ENCODE measurements around the gene DROSHA. TPM values are rescaled to one million over a fixed set of nuclear protein-coding genes. Genes with fewer than 3 reads are reported as not detected.
A peak's percentile ranks its signal among the peaks of the same experiment; 100 is the strongest.

DROSHA gene
- total and polyA plus RNA-seq, 2 of the 8 experiments (the other 6 are each of a cell fraction or from before 2014, with no cell fraction given), result 65.9 to 122 TPM

DNA sequence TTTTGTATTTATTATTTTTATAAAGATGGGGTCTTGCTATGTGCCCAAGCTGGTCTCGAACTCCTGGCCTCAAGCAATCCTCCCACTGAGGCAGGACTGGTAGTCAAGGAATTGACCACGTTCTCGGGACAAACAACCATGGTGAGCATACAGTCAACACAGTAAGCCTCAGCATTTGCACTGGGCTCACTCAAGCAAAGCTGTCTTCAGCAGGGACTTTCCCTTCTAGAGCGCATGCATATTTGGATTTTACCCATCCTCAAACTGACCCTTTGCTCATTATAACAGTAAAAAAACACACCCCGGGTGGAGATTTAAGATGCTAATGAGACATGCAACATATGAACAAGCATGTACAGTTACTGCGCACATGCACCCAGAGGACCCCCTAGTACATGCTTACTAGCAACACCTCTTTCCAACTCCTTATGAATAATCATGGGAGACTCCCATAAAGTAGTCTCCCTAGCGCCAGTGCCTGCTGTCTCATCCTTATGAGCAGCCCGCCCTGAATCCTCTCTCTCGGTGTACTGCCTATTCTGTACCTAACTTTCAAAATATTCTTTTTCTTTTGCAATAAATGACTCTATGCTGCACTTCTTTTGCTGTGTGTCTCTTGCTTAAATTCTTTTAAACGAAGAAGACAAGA is 41.7 kb upstream of the DROSHA start:
- ChIA-PET CTCF (ENCODE audit: partially characterized antibody) (interaction anchor here (0.8 to 2.9 kb wide), 2 partner anchors 235 to 520 kb away, joined by 4 to 10 read pairs; no protein-coding TSS in a partner anchor), POLR2A (ENCODE audit: partially characterized antibody) (no interaction called here)
- H3K79me2 ChIP-seq (ENCODE audit: control insufficient read depth in 1 of 2, insufficient read depth in 2 of 2, low read length in 2 of 2), result no peaks in the 10 kb centered on the region
- DNase-seq (ENCODE audit: low read depth in 1 of 2, low spot score in 2 of 2) (no peak), FAIRE-seq (peak; percentile 66)
- H2BK12ac ChIP-seq (ENCODE audit: low read depth, low read length), result no peak overlapping the region
- no peak overlapping the region for H3K23ac ChIP-seq (ENCODE audit: insufficient read length)
- no peaks in the 10 kb centered on the region for H3K23me2 ChIP-seq (ENCODE audit: low read depth, low read length)
- no peaks in the 10 kb centered on the region for H3K79me1 ChIP-seq (ENCODE audit: low read depth, low read length)
- H3K56ac ChIP-seq (replicated peaks; ENCODE audit: insufficient read length, low read depth, low read length), result no peak overlapping the region
- no peak overlapping the region for H2BK120ac ChIP-seq (replicated peaks; ENCODE audit: low read depth, low read length)
- no peaks in the 10 kb centered on the region for H3K36me3 ChIP-seq (ENCODE audit: control insufficient read depth in 2 of 4, insufficient read depth in 4 of 4, low read length in 3 of 4)
- H3K14ac ChIP-seq (ENCODE audit: insufficient read length), result no peak overlapping the region
- H3K4me1 ChIP-seq (replicated peaks in 1 of 4; ENCODE audit: control insufficient read depth in 3 of 4, insufficient read depth in 4 of 4, low read length in 3 of 4), result no peaks in the 10 kb centered on the region
- H2BK20ac ChIP-seq (ENCODE audit: low read length), result no peak overlapping the region
- no peaks in the 10 kb centered on the region for H3K9me3 ChIP-seq (ENCODE audit: insufficient read depth in 2 of 2, low read depth in 1 of 2, low read length in 1 of 2)
- H3K27ac ChIP-seq (ENCODE audit: low read depth, low read length), result no peak overlapping the region
- no peak overlapping the region for H3K4me3 ChIP-seq (ENCODE audit: extremely low read depth in 1 of 4, insufficient read depth in 2 of 4, low read depth in 3 of 4, low read length in 4 of 4)
- WGBS, 2 experiments (ENCODE audit: extremely low coverage in 1 of 2, insufficient coverage in 1 of 2, insufficient read length in 1 of 2, insufficient replicate concordance in 2 of 2, low coverage in 1 of 2, low lambda C conversion rate in 2 of 2, missing lambda C conversion rate in 1 of 2), result 91% methylated on average over 10 of the region's 10 CpGs; no CpG with 5 or more reads in 1 of the 2 experiments
- H3K9ac ChIP-seq (replicated peaks in 1 of 4; ENCODE audit: extremely low read depth in 1 of 4, low read depth in 3 of 4, low read length in 3 of 4), result no peak overlapping the region
- H4K20me1 ChIP-seq (replicated peaks in 1 of 2; ENCODE audit: control insufficient read depth in 1 of 2, insufficient read depth in 2 of 2, low read length in 2 of 2), result no peaks in the 10 kb centered on the region
- H3K18ac ChIP-seq (ENCODE audit: extremely low read depth, low read length), result no peak overlapping the region
- H3K4me2 ChIP-seq (ENCODE audit: insufficient read depth in 1 of 2, low read depth in 2 of 2, low read length in 2 of 2), result no peak overlapping the region
- H2AFZ ChIP-seq (ENCODE audit: low read length), result no peak overlapping the region
- no peak overlapping the region for H4K91ac ChIP-seq (replicated peaks; ENCODE audit: insufficient read length, low read length)
- H3K4ac ChIP-seq (replicated peaks; ENCODE audit: insufficient read length, low read depth, low read length), result no peak overlapping the region
- no peak overlapping the region for H4K8ac ChIP-seq (ENCODE audit: extremely low read depth, insufficient read depth, low read length)
- H2BK5ac ChIP-seq (ENCODE audit: low read depth, low read length), result no peak overlapping the region
- H3K27me3 ChIP-seq (replicated peaks in 1 of 4; ENCODE audit: control insufficient read depth in 3 of 4, extremely low read depth in 1 of 4, insufficient read depth in 3 of 4, low read length in 3 of 4), result peaks cover 0 to 1% (median 0%) of the 10 kb centered on the region in 4 experiments; a peak in 1 of 7 replicates
- H2AK5ac ChIP-seq (ENCODE audit: low read depth, low read length), result no peak overlapping the region
- H4K5ac ChIP-seq (ENCODE audit: insufficient read length, low read depth, low read length), result no peak overlapping the region
- no peak overlapping the region for H2BK15ac ChIP-seq (ENCODE audit: low read length)
- no peak for TF ChIP-seq TBP (IDR thresholded peaks at IDR 0.05; ENCODE audit: low read depth, low read length)
- TF ChIP-seq KDM4A (IDR thresholded peaks at IDR 0.05; ENCODE audit: low read depth, low read length, severe bottlenecking), result no peak
- TF ChIP-seq FOSL1 (IDR thresholded peaks at IDR 0.05; ENCODE audit: insufficient read depth, low read depth, low read length), result no peak
- TF ChIP-seq HDAC2 (IDR thresholded peaks at IDR 0.05; ENCODE audit: borderline replicate concordance in 1 of 2, low read depth in 2 of 2, low read length in 2 of 2), result no peak
- no peak for TF ChIP-seq YY1 (IDR thresholded peaks at IDR 0.05; ENCODE audit: low read depth, low read length)
- no peak for TF ChIP-seq CHD1 (IDR thresholded peaks at IDR 0.05; ENCODE audit: low read depth, low read length)
- TF ChIP-seq CREB1 (IDR thresholded peaks at IDR 0.05), result no peak
- TF ChIP-seq SIRT6 (IDR thresholded peaks at IDR 0.05; ENCODE audit: low read length), result no peak
- TF ChIP-seq BACH1 (IDR thresholded peaks at IDR 0.05; ENCODE audit: low read length), result no peak
- no peak for TF ChIP-seq EZH2 (IDR thresholded peaks at IDR 0.05; ENCODE audit: low read depth, low read length, severe bottlenecking)
- no peak for TF ChIP-seq CHD2 (IDR thresholded peaks at IDR 0.05; ENCODE audit: low read length)
- TF ChIP-seq, protein P1, sequence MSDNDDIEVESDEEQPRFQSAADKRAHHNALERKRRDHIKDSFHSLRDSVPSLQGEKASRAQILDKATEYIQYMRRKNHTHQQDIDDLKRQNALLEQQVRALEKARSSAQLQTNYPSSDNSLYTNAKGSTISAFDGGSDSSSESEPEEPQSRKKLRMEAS (IDR thresholded peaks at IDR 0.05), result no peak
- no peak for TF ChIP-seq RXRA (IDR thresholded peaks at IDR 0.05; ENCODE audit: insufficient read depth, low read depth, low read length)
- no peak for TF ChIP-seq GTF2F1 (IDR thresholded peaks at IDR 0.05; ENCODE audit: borderline replicate concordance, low read depth, low read length)

Measured in H1 (cell line).